Caco-2 (cell line): ENCODE results near the gene ZNF284. TPM values are rescaled to one million over a fixed set of nuclear protein-coding genes. Genes with fewer than 3 reads are reported as not detected.

Experiments used
- BruUV-seq: library from RNA; stranded (reverse); fragments of 400-500 nt; replicated peaks from 2 replicates; lab custom pipeline; 2021; lab: Mats Ljungman, UMichigan
- CTCF ChIA-PET: fragments of 300-600 bp; sonication (Branson Sonifier 250); formaldehyde crosslinking; loops from one replicate; lab custom pipeline; 2022; ENCODE audit warnings: antibody characterized with exemption; lab: Charles Lee
- POLR2A ChIA-PET: fragments of 300-600 bp; sonication (Branson Sonifier 250); formaldehyde crosslinking; loops from one replicate; lab custom pipeline; 2022; ENCODE audit warnings: antibody characterized with exemption; lab: Charles Lee
- DNase-seq, 2 experiments: peaks; one replicate each; pipeline versions ENCODE4 v3.0.0 to v3.0.0-alpha.2; 2020 to 2022
- H3K27me3 ChIP-seq: replicated peaks from 2 replicates; pipeline ENCODE4 v1.6.0; 2011; ENCODE audit warnings: low read length; ENCODE audit not compliant: control insufficient read depth, insufficient read depth
- H3K36me3 ChIP-seq: 2 replicates; pipeline ENCODE4 v1.5.1; 2011; ENCODE audit warnings: low read length; ENCODE audit not compliant: control insufficient read depth, insufficient read depth
- H3K4me1 ChIP-seq: fragments of 250-450 bp; sonication (Bioruptor Pico); 2 replicates; pipeline ENCODE4 v1.5.1; 2020; ENCODE audit warnings: mild to moderate bottlenecking
- H3K4me3 ChIP-seq: 2 replicates; pipeline ENCODE4 v1.5.1; 2011; ENCODE audit warnings: low read depth, mild to moderate bottlenecking, control low read depth, low read length
- H3K9me3 ChIP-seq: fragments of 250-450 bp; sonication (Bioruptor Pico); 2 replicates; pipeline ENCODE4 v1.5.1; 2020; ENCODE audit warnings: mild to moderate bottlenecking, moderate library complexity
- H3K27ac Mint-ChIP-seq: one replicate; pipeline ENCODE4 v1.8.0; 2022; ENCODE audit warnings: mixed read lengths; ENCODE audit not compliant: unreplicated experiment
- H3K27me3 Mint-ChIP-seq: one replicate; pipeline ENCODE4 v1.8.0; 2022; ENCODE audit warnings: mixed read lengths; ENCODE audit not compliant: insufficient read depth, unreplicated experiment
- H3K36me3 Mint-ChIP-seq: one replicate; pipeline ENCODE4 v1.8.0; 2022; ENCODE audit warnings: mild to moderate bottlenecking, mixed read lengths; ENCODE audit not compliant: insufficient read depth, unreplicated experiment
- H3K4me1 Mint-ChIP-seq: one replicate; pipeline ENCODE4 v1.8.0; 2022; ENCODE audit warnings: low read depth, mixed read lengths; ENCODE audit not compliant: unreplicated experiment
- H3K4me3 Mint-ChIP-seq: one replicate; pipeline ENCODE4 v1.8.0; 2022; ENCODE audit warnings: mild to moderate bottlenecking, moderate library complexity, mixed read lengths; ENCODE audit not compliant: unreplicated experiment
- H3K9me3 Mint-ChIP-seq: one replicate; pipeline ENCODE4 v1.8.0; 2022; ENCODE audit warnings: mixed read lengths; ENCODE audit not compliant: unreplicated experiment
- CTCF ChIP-seq, 2 experiments: fragments of 200-600 bp in 1 of 2; IDR thresholded peaks; 1 replicate in 1 of 2; 2 replicates in 1 of 2; pipeline versions ENCODE4 v1.5.1 to v1.8.0; 2011 to 2022; ENCODE audit warnings: antibody characterized with exemption in 1 of 2, control low read depth in 1 of 2, inconsistent platforms in 1 of 2, low read depth in 1 of 2, low read length in 1 of 2, mild to moderate bottlenecking in 1 of 2, moderate library complexity in 1 of 2; ENCODE audit not compliant: insufficient read depth in 1 of 2, severe bottlenecking in 1 of 2, unreplicated experiment in 1 of 2
- intact Hi-C: fragments of 100-400 bp; cut with micrococcal nuclease; formaldehyde crosslinking; loops from one replicate; pipeline ENCODE4 v1.10.0; 2022; ENCODE audit not compliant: unreplicated experiment
- total RNA-seq: library from RNA; stranded (reverse); gene quantifications from 2 replicates; pipeline ENCODE4 v1.2.3, GENCODE V29; 2022

The ZNF284 gene
- total RNA-seq, 1 experiment from 2014 or later, result 2.3 TPM

- ChIA-PET CTCF (no interaction called here), POLR2A (no interaction called here)
- no peaks in the 10 kb centered on the region for H3K27me3 Mint-ChIP-seq
- H3K27me3 ChIP-seq, result no peaks in the 10 kb centered on the region
- no peaks in the 10 kb centered on the region for H3K9me3 ChIP-seq
- no peak overlapping the region for H3K27ac Mint-ChIP-seq
- no peaks in the 10 kb centered on the region for H3K36me3 ChIP-seq
- no peak overlapping the region for H3K4me3 Mint-ChIP-seq
- DNase-seq, result no peak
- peaks cover 17% of the 10 kb centered on the region for H3K36me3 Mint-ChIP-seq
- intact Hi-C loops, result no loop called here
- no peak for TF ChIP-seq CTCF (IDR thresholded peaks at IDR 0.05; ENCODE audit: insufficient read depth in 1 of 2, low read depth in 1 of 2, low read length in 1 of 2, severe bottlenecking in 1 of 2, unreplicated experiment in 1 of 2)
- peaks cover 12% of the 10 kb centered on the region for H3K4me1 Mint-ChIP-seq
- no peak overlapping the region for H3K4me3 ChIP-seq
- H3K4me1 ChIP-seq, result peaks cover 3% of the 10 kb centered on the region; the same call in 1 of the 2 replicates
- peaks cover 6% of the 10 kb centered on the region for H3K9me3 Mint-ChIP-seq
- no TSS peak for BruUV-seq
Measured at GRCh38 chr19:44076325-44076724, 4.4 kb downstream of the ZNF284 start.

GRCh38 chr19:44092108-44092507, 20.1 kb downstream of the ZNF284 start:
- ChIA-PET CTCF (no interaction called here), POLR2A (no interaction called here)
- BruUV-seq, result no TSS peak
- no peak for DNase-seq
- no peak for TF ChIP-seq CTCF (IDR thresholded peaks at IDR 0.05; ENCODE audit: insufficient read depth in 1 of 2, low read depth in 1 of 2, low read length in 1 of 2, severe bottlenecking in 1 of 2, unreplicated experiment in 1 of 2)
- no peaks in the 10 kb centered on the region for H3K4me1 ChIP-seq
- H3K36me3 ChIP-seq, result no peaks in the 10 kb centered on the region
- H3K36me3 Mint-ChIP-seq, result peaks cover 6% of the 10 kb centered on the region
- no peaks in the 10 kb centered on the region for H3K9me3 ChIP-seq
- intact Hi-C loops, result loop anchor here (5.0 kb wide), 1 partner anchor 115 kb away; no protein-coding TSS in a partner anchor
- no peaks in the 10 kb centered on the region for H3K4me1 Mint-ChIP-seq
- no peaks in the 10 kb centered on the region for H3K27me3 Mint-ChIP-seq
- H3K4me3 Mint-ChIP-seq, result no peak overlapping the region
- H3K9me3 Mint-ChIP-seq, result no peaks in the 10 kb centered on the region
- no peak overlapping the region for H3K4me3 ChIP-seq
- H3K27ac Mint-ChIP-seq, result no peak overlapping the region
- H3K27me3 ChIP-seq, result no peaks in the 10 kb centered on the region

GRCh38 chr19:44093931-44094765, 22.2 kb downstream of the ZNF284 start, which contains the start of gene ZNF224:
ZNF224 (plus strand) TSS chr19:44094361; CDS start chr19:44097874, 3,513 bp downstream.
- no peaks in the 10 kb centered on the region for H3K4me1 Mint-ChIP-seq
- no peaks in the 10 kb centered on the region for H3K9me3 Mint-ChIP-seq
- Histone ChIP-seq H3K36me3 (no peaks in the 10 kb centered on the region), H3K4me1 (no peaks in the 10 kb centered on the region), H3K27me3 (no peaks in the 10 kb centered on the region), H3K9me3 (no peaks in the 10 kb centered on the region), H3K4me3 (peak within 1 kb of the TSS; percentile 74)
- CTCF ChIA-PET, result interaction anchor here (1.1 kb wide), 1 partner anchor 43 kb away, joined by 3 read pairs; no protein-coding TSS in a partner anchor
- H3K36me3 Mint-ChIP-seq, result peaks cover 20% of the 10 kb centered on the region
- intact Hi-C loops, result loop anchor here (1.0 to 5.0 kb wide), 8 partner anchors 19 to 143 kb away; partner anchors contain the start of genes ZNF221, ZNF222, ZNF225 and ZNF226
- peak within 1 kb of the TSS; percentile 90 for H3K27ac Mint-ChIP-seq
- no peaks in the 10 kb centered on the region for H3K27me3 Mint-ChIP-seq
- no peak for TF ChIP-seq CTCF (IDR thresholded peaks at IDR 0.05; ENCODE audit: insufficient read depth in 1 of 2, low read depth in 1 of 2, low read length in 1 of 2, severe bottlenecking in 1 of 2, unreplicated experiment in 1 of 2)
- POLR2A ChIA-PET, result interaction anchor here (0.6 to 1.7 kb wide), 4 partner anchors 43 to 344 kb away, joined by 3 to 7 read pairs (median 4); partner anchors contain the start of genes ZNF226 and ZNF45
- DNase-seq, result peak; percentile 92 to 94
- no TSS peak for BruUV-seq
- peak within 1 kb of the TSS; percentile 92 for H3K4me3 Mint-ChIP-seq
